ENCODE data around the gene ESAM. TPM values are rescaled to one million over a fixed set of nuclear protein-coding genes. Genes with fewer than 3 reads are reported as not detected.

Gene ESAM
- total RNA-seq, 2 donors from 2014 or later, result 41.6 to 67.2 TPM

- intact Hi-C loops (cut with DNase I), result no loop called here
Measured at GRCh38 chr11:124756033-124756752, 5.9 kb downstream of the ESAM start.

DNA sequence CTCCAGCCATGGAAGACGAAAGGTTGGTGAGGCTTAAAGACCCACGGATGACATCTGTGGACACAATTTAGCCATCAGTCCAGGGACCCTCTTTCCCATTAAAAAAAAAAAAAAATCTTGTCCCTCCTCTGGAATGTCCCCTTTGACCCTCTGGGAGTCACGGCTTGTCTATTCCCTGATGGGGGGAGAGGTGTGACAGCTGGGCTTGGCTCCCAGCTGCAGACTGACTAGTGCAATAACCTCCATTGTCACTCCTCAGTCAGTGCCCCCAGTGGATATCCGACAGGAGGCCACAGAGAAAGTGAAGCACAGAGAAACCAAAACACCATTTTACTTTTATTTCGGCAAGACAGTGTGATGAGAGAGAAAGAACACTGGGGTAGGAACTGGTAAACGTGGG, 7.4 kb downstream of the ESAM start:
- DNase-seq, result no peak
- ATAC-seq, result no peak
- intact Hi-C loops (cut with DNase I), result no loop called here

More at GRCh38 chr11:124756033-124756752, 5.9 kb downstream of the ESAM start:
- no peak for ATAC-seq
- DNase-seq, result no peak

DNA sequence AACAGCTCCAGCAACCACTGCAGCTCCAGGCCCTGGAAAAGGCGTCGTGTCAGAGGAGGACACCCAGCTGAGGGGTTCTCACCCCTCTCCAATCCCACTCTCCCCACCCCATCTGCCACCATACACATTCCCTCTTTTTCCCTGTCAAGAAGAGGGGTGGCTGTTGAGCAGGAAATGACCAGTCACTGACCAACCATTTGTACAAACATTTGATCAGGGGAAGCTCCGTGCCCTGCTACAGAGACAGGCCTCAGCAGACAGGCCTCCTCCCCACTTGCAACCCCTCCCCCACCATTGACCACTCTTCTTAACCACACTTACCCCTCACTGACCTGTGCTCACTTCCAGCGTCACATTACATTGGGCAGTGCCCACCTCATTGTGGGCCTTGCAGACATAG, 7.8 kb downstream of the ESAM start:
- ATAC-seq, result no peak
- intact Hi-C loops (cut with DNase I), result no loop called here
- DNase-seq, result no peak

DNA sequence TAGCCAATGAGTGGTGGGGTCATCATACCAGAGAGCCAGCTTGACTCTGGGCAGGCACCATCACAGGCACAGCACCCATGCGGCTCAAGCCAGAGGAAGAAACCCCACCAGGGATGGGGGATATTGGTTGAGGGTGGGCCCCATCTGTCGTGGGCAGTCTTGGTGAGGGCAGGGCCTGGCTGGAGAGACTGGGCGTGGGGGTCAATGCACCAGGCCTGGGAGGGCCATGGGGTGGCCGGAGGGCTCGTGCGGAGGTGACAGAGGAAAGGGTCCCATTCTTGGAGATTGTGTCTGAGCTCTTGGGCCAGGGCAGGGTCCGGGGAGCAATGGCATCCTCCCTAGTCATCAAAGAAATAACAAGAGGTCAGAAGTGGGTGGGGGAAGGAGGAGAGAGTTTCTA, 8.5 kb downstream of the ESAM start:
- DNase-seq, result no peak
- intact Hi-C loops (cut with DNase I), result no loop called here
- no peak for ATAC-seq

DNA sequence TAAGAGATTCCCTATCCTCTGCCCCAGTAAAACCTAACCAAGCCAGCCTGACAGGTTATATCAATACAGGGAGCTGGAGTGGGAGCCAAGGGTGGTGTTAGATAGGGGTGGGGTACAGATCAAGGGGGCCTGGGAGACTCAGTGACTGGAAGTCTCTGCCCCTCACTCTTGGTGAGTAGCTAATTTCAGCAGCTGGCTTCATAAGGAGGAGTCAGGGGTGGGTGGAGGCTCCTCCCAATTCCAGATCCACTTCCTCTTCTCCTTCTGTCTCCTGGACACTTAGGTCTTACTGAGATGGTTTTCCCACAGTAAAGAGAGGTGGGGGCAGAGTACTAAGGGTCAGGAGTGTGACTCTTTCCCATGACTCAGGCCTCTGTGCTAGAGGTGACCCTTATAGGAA, 8.9 kb downstream of the ESAM start:
- DNase-seq, result no peak
- intact Hi-C loops (cut with DNase I), result no loop called here
- ATAC-seq, result no peak

- DNase-seq, result no peak
- intact Hi-C loops (cut with DNase I), result no loop called here
Measured at GRCh38 chr11:124752471-124753102, 9.5 kb downstream of the ESAM start.

GRCh38 chr11:124751741-124752470, 10.2 kb downstream of the ESAM start, which contains the start of gene VSIG2:
VSIG2 (minus strand) TSS chr11:124752255; CDS start chr11:124752137, 118 bp downstream.
- no peak for DNase-seq
- ATAC-seq, result peak; percentile 16 to 38
- intact Hi-C loops (cut with DNase I), result no loop called here

More at GRCh38 chr11:124752471-124753102, 9.5 kb downstream of the ESAM start:
- ATAC-seq, result no peak

DNA sequence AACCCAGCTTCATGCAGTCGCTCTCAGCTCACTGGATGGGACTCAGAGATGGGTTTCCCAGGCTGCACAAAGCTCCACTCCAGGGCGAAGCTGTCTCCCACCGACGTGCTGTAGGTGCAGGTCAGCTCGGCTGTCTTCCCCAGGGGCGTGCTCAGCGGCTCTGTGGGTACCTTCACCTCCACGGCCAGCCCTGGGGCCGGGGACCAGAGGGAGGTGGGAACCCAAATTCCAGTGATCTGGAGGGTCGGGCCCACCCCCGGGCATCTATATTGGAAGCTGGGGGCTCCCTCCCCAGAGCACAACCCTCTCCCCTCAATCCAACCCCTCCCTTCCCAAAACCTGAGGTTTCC, 10.7 kb downstream of the ESAM start:
- ATAC-seq (no peak), DNase-seq (no peak)
- intact Hi-C loops (cut with DNase I), result no loop called here

GRCh38 chr11:124749912-124750311, 12.2 kb downstream of the ESAM start:
- intact Hi-C loops (cut with DNase I), result no loop called here
- DNase-seq (no peak), ATAC-seq (no peak)

GRCh38 chr11:124748481-124749343, 13.4 kb downstream of the ESAM start:
- DNase-seq, result peak; percentile 50
- intact Hi-C loops (cut with DNase I), result no loop called here
- ATAC-seq, result peak in 1 of 2 donors; percentile 2

GRCh38 chr11:124748100-124748418, 14.0 kb downstream of the ESAM start:
- ATAC-seq, result no peak
- intact Hi-C loops (cut with DNase I), result no loop called here
- no peak for DNase-seq

- no peak for ATAC-seq
Measured at GRCh38 chr11:124747406-124748099, 14.5 kb downstream of the ESAM start.

DNA sequence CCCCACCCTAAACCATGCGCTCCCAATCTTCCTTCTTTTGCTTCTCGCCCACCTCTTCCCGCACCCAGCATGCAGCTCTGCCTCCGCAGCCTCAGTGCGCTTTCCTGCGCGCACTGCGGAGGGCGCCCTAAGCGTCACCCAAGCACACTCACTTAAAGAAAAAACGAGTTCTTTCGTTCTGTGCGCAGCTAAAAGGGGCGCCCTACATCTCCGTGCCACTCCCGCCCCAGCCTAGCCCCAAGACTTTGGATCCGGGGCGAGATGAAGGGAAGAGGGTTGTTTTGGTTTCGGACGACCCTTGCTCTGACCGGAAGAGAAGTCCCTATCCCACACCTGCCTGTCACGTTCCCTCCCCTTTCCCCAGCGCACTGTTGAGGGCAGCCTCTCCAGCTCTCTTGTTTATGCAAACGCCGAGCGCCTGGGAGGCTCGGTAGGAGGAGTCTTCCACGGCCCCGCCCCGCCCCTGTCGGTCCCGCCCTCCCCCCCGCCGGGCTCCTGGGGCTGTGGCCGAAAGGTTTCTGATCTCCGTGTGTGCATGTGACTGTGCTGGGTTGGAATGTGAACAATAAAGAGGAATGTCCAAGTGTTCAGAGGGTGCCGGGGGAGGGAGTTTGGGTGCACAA, 15.4 kb downstream of the ESAM start:
- ATAC-seq (peak; percentile 85 to 89), DNase-seq (peak; percentile 79)
- intact Hi-C loops (cut with DNase I), result no loop called here

More at GRCh38 chr11:124747406-124748099, 14.5 kb downstream of the ESAM start:
- intact Hi-C loops (cut with DNase I), result no loop called here
- DNase-seq, result no peak

- DNase-seq, result no peak
- peak in 1 of 2 donors; percentile 9 for ATAC-seq
- intact Hi-C loops (cut with DNase I), result no loop called here
Measured at GRCh38 chr11:124745835-124746620, 16.1 kb downstream of the ESAM start.

- intact Hi-C loops (cut with DNase I), result no loop called here
- no peak for DNase-seq
Measured at GRCh38 chr11:124745270-124745834, 16.7 kb downstream of the ESAM start.

GRCh38 chr11:124743050-124743449, 19.0 kb downstream of the ESAM start:
- intact Hi-C loops (cut with DNase I), result no loop called here
- DNase-seq (no peak), ATAC-seq (no peak)

More at GRCh38 chr11:124745270-124745834, 16.7 kb downstream of the ESAM start:
- no peak for ATAC-seq

GRCh38 chr11:124742555-124742954, 19.5 kb downstream of the ESAM start:
- no peak for DNase-seq
- ATAC-seq, result no peak
- intact Hi-C loops (cut with DNase I), result no loop called here

All from left cardiac atrium (tissue), 4 donors.